IPS DF 4.7 (cell line): Measurements from ENCODE around the gene RAB8A.
"Not testable (repeated sequence)": the region's sequence is repeated elsewhere in the genome, so short reads cannot be mapped to it uniquely, and the experiment has no call there.

Experiments used
- DNase-seq: peaks from one replicate; pipeline ENCODE4 v3.0.0-alpha.2; 2013; ENCODE audit warnings: low spot score; ENCODE audit errors: extremely low read depth

Gene RAB8A

GRCh38 chr19:16078759-16079707, 32.7 kb upstream of the RAB8A start:
- DNase-seq: no peak

- DNase-seq: no peak
Measured at GRCh38 chr19:16084067-16084685, 27.5 kb upstream of the RAB8A start.

DNA sequence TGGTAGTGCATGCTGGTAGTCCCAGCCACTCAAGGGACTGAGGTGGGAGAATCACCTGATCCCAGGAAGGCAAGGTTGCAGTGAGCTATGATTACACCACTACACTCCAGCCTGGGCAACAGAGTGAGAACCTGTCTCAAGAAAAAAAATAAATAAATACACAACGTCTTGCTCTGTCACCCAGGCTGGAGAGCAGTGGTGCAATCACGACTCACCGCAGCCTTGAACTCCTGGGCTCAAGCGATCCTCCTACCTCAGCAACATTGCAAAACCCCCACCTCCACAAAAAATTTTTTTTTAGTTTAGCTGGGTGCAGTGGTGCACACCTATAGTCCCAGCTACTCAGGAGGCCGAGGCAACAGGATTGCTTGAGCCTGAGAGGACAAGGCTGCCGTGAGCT, 26.6 kb upstream of the RAB8A start:
- DNase-seq: no peak

DNA sequence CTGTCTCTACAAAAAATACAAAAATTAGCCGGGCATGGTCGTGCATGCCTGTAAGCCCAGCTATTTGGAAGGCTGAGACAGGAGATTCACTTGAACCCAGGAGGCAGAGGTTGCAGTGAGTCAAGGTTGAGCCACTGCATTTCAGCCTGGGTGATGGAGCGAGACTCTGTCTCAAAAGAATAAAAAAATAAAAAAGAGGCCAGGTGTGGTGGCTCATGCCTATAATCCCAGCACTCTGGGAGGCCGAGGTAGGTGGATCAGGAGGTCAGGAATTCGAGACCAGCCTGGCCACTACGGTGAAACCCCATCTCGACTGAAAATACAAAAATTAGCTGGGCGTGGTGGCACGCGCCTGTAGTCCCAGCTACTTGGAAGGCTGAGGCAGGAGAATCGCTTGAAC, 24.3 kb upstream of the RAB8A start:
- DNase-seq: not testable (repeated sequence)

DNA sequence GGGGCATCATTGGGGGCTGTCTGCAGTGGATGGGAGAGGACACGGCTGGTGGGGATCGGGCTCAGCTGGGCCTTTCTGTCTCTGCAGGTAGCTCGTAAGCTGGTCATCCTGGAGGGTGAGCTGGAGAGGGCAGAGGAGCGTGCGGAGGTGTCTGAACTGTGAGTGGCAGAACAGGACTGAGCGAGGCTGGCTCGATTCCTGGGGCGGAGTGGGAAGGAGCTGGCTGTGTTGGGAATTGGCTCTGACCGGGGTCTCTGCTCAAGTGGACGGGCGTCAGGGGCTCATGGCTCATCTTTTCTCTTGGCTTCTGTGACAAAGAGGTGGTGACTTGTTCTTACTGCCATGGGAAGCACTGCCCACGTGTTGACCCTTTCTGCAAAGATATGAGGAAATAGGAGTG, 23.7 kb upstream of the RAB8A start:
- DNase-seq: no peak

DNA sequence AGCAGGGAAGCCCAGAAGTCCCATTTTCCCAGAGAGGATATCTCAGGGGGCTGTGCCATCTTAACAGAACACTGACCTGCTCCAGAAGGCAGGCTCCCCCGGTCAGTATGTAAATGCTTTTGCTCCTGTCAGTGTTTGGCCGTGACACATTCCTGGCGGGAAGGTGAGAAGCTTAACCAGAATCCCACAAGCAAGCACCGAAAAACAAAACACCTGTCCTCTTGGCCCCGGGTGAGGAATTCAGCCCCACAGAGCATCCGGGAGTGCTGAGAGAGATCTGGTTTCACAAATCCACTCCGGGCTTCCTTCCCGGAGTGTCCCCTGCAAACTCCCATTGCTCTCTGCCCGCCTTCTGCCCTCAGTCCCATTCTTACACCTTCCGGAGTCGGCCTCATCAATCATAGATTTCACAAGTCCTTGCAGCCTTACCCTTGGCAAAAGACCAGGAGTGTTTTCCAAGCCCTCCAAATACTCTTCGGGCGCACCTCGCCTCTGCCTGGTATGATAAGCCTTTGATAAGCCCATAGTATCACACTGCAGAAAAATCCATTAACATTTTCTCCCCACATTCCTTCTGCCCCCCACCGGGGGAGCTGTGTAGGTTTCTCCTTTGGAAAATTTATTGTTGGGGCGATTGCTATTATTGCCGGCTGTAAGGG, 23.2 kb upstream of the RAB8A start:
- no peak for DNase-seq

GRCh38 chr19:16089010-16089846, 22.5 kb upstream of the RAB8A start:
- DNase-seq: no peak

DNA sequence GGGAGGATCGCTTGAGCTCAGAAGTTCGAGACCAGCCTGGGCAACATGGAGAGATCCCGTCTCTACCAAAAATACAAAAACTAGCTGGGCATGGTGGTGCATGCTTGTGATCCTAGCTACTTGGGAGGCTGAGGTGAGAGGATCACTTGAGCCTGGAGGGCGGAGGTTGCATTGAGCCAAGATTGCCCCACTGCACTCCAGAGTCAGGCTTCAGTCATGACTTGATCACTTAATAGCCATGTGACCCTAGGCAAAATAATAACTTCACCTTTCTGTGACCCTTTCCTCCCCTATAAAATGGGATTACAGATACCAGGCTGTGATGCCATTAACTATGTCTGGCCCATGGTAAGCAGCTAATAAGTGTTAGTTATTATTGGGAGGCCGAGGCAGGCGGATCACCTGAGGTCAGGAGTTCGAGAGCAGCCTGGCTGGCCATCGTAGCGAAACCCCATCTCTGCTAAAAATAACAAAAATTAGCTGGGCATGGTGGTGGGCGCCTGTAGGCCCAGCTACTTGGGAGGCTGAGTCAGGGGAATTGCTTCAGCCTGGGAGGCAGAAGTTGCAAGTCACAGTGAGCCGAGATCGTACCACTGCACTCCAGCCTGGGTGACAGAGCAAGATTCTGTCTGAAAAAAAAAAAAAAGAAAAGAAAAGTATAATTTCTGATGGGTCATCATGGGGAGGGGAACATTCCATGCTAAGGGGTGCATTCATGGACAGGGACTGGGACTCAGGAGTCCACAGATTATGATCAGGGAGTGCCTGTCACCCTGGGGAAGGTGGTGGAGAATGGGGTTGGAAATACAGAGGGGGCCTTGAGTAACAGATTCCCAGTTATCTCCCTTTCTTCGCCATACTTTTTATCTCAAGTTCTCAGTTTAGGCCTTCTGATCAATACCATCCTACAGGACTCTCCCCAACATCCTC, 19.9 kb upstream of the RAB8A start:
- no peak for DNase-seq

- no peak for DNase-seq
Measured at GRCh38 chr19:16094360-16095070, 17.2 kb upstream of the RAB8A start.

DNA sequence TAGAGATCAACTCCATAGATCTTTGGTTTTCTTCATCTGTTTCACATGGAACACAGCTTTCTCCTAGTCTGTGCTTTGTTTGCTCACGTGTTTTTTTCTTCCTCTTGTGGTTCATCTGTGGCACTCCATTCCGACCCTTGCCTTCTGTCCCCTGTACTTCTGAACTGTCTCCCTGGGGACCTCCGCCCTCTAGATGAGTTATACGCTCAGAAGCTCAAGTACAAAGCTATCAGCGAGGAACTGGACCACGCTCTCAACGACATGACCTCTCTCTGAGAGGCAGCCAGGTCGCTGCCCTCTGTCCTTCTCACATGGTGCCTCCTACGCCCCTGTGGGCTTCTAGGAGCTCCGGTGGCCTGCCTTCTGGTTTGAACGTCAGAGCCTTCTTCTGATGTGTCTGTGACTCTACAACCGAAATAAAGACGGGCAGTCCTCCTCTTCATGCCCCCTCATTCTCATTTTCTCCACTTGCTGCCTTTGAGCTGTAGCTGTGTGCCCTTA, 16.6 kb upstream of the RAB8A start:
- DNase-seq: no peak

- DNase-seq: no peak
Measured at GRCh38 chr19:16096280-16096855, 15.3 kb upstream of the RAB8A start.

DNA sequence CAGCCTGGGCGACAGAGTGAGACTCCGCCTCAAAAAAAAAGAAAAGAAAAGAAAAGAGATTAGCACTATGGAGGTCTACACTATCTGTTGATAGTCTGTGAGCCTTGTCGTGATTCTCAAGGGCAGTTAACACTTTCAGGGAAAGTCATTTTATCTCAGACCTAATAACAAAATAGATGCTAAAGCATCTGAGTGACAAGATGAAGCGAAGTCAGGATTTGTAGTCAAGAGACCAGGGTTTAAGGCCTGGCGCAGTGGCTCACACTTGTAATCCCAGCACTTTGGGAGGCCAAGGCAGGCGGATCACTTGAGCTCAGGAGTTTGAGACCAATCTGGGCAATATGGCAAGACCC, 13.3 kb upstream of the RAB8A start:
- no peak for DNase-seq

GRCh38 chr19:16098821-16099220, 12.9 kb upstream of the RAB8A start:
- DNase-seq: no peak

DNA sequence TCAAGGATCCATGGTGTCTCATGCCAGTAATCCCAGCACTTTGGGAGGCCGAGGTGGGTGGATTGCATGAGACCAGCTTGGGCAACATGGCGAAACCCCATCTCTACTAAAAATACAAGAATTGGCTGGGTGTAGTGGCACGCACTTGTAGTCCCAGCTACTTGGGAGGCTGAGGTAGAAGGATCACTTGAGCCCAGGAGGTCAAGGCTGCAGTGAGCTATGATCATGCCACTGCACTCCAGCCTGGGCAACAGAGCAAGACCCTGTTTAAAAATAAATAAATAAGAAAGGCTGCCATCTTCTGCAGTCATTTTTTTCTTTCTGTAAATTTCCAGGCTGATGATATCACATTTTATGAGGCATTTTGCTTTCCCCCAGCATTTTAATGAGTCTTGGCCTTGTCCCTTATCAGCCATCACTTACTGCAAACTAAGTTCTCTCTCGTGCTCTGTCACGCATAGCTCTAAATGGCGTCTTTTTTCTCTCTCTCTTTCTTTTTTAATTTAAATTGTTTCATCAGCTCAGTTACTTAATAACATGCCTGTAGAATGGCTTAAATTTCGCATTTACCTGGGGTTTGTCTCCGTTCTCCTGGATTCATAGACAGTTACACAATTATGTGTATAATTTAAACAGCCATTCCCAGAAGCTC, 12.2 kb upstream of the RAB8A start:
- DNase-seq: not testable (repeated sequence)

- no peak for DNase-seq
Measured at GRCh38 chr19:16100524-16100923, 11.2 kb upstream of the RAB8A start.

- DNase-seq: no peak
Measured at GRCh38 chr19:16104722-16105121, 7.0 kb upstream of the RAB8A start.

- no peak for DNase-seq
Measured at GRCh38 chr19:16106121-16106520, 5.6 kb upstream of the RAB8A start.

GRCh38 chr19:16111909-16112752, 442 bp downstream of the RAB8A start:
- DNase-seq: no peak
